H1 (cell line): ENCODE measurements around the gene CHD2. TPM values are rescaled to one million over a fixed set of nuclear protein-coding genes. Genes with fewer than 3 reads are reported as not detected.

Experiments
- CTCF ChIA-PET: fragments of 300-600 bp; sonication (Branson Sonifier 250); formaldehyde crosslinking; loops from one replicate; lab custom pipeline; 2021; ENCODE audit not compliant: partially characterized antibody; lab: Charles Lee
- POLR2A ChIA-PET: fragments of 300-600 bp; sonication (Branson Sonifier 250); formaldehyde crosslinking; loops from one replicate; lab custom pipeline; 2021; ENCODE audit warnings: inconsistent platforms; ENCODE audit not compliant: partially characterized antibody; lab: Charles Lee
- DNase-seq, 2 experiments: peaks; one replicate each; pipeline versions ENCODE4 v3.0.0 to v3.0.0-alpha.2; 2010 to 2022; ENCODE audit warnings: low spot score in 2 of 2, low read depth in 1 of 2, mixed read lengths in 1 of 2
- FAIRE-seq: peaks from 2 replicates; lab custom pipeline; 2011; peaks lifted over from hg19 to GRCh38; lab: Jason Lieb, UNC
- H2AFZ ChIP-seq: 2 replicates; pipeline ENCODE4 v1.8.1; 2012; ENCODE audit warnings: low read length, inconsistent platforms
- H2AK5ac ChIP-seq: 2 replicates; pipeline ENCODE4 v1.6.1; 2013; ENCODE audit warnings: low read depth, low read length
- H2BK120ac ChIP-seq: replicated peaks from 2 replicates; pipeline ENCODE3; 2013; ENCODE audit warnings: low read depth, low read length, inconsistent platforms
- H2BK12ac ChIP-seq: 2 replicates; pipeline ENCODE4 v1.6.1; 2013; ENCODE audit warnings: low read depth, low read length
- H2BK15ac ChIP-seq: 2 replicates; pipeline ENCODE4 v1.6.1; 2013; ENCODE audit warnings: low read length
- H2BK20ac ChIP-seq: 2 replicates; pipeline ENCODE4 v1.6.1; 2013; ENCODE audit warnings: low read length
- H2BK5ac ChIP-seq: 2 replicates; pipeline ENCODE4 v1.6.1; 2013; ENCODE audit warnings: low read depth, low read length
- H3K14ac ChIP-seq: 2 replicates; pipeline ENCODE4 v1.6.1; 2013; ENCODE audit warnings: inconsistent platforms; ENCODE audit not compliant: insufficient read length
- H3K18ac ChIP-seq: 2 replicates; pipeline ENCODE4 v1.6.1; 2013; ENCODE audit warnings: low read length; ENCODE audit errors: extremely low read depth
- H3K23ac ChIP-seq: 2 replicates; pipeline ENCODE4 v1.6.1; 2013; ENCODE audit warnings: inconsistent platforms; ENCODE audit not compliant: insufficient read length
- H3K23me2 ChIP-seq: 2 replicates; pipeline ENCODE4 v1.6.1; 2013; ENCODE audit warnings: low read depth, low read length
- H3K27ac ChIP-seq: 2 replicates; pipeline ENCODE4 v1.6.1; 2011; ENCODE audit warnings: low read depth, low read length, inconsistent platforms
- H3K27me3 ChIP-seq, 4 experiments: replicated peaks in 1 of 4; 1 replicate in 1 of 4; 2 replicates in 3 of 4; pipeline versions ENCODE4 v1.6.1 to v1.8.1; 2011 to 2013; ENCODE audit warnings: low read length in 3 of 4, mild to moderate bottlenecking in 3 of 4, inconsistent platforms in 2 of 4, mixed read lengths in 2 of 4, moderate library complexity in 1 of 4; ENCODE audit not compliant: control insufficient read depth in 3 of 4, insufficient read depth in 3 of 4; ENCODE audit errors: extremely low read depth in 1 of 4
- H3K36me3 ChIP-seq, 4 experiments: 2 replicates each; pipeline versions ENCODE4 v1.6.1 to v1.8.1; 2011 to 2013; ENCODE audit warnings: mild to moderate bottlenecking in 4 of 4, low read length in 3 of 4, moderate library complexity in 2 of 4, control low read depth in 1 of 4, inconsistent platforms in 1 of 4; ENCODE audit not compliant: insufficient read depth in 4 of 4, control insufficient read depth in 2 of 4
- H3K4ac ChIP-seq: replicated peaks from 2 replicates; pipeline ENCODE3; 2013; ENCODE audit warnings: low read length, low read depth, mixed read lengths, inconsistent platforms; ENCODE audit not compliant: insufficient read length
- H3K4me1 ChIP-seq, 4 experiments: replicated peaks in 1 of 4; 1 replicate in 1 of 4; 2 replicates in 3 of 4; pipeline versions ENCODE4 v1.6.1 to v1.8.1; 2011 to 2013; ENCODE audit warnings: low read length in 3 of 4, inconsistent platforms in 2 of 4, mixed read lengths in 1 of 4; ENCODE audit not compliant: insufficient read depth in 4 of 4, control insufficient read depth in 3 of 4
- H3K4me2 ChIP-seq, 2 experiments: 2 replicates each; pipeline versions ENCODE4 v1.6.1 to v1.8.1; 2011 to 2013; ENCODE audit warnings: low read depth in 2 of 2, low read length in 2 of 2, control low read depth in 1 of 2, inconsistent platforms in 1 of 2, mild to moderate bottlenecking in 1 of 2; ENCODE audit not compliant: insufficient read depth in 1 of 2
- H3K4me3 ChIP-seq, 4 experiments: fragments of 200-600, 300-600 bp in 1 of 4; sonication (generic), shearing (Covaris generic), sonication (Bioruptor Twin) in 1 of 4; 2 replicates each; pipeline versions ENCODE4 v1.5.1 to v1.8.1; 2011 to 2016; ENCODE audit warnings: low read length in 4 of 4, low read depth in 3 of 4, control low read depth in 2 of 4, inconsistent platforms in 2 of 4, mild to moderate bottlenecking in 2 of 4, mixed read lengths in 1 of 4, moderate library complexity in 1 of 4; ENCODE audit not compliant: insufficient read depth in 2 of 4; ENCODE audit errors: extremely low read depth in 1 of 4
- H3K56ac ChIP-seq: replicated peaks from 2 replicates; pipeline ENCODE3; 2013; ENCODE audit warnings: low read depth, mild to moderate bottlenecking, mixed read lengths, low read length, inconsistent platforms; ENCODE audit not compliant: insufficient read length
- H3K79me1 ChIP-seq: 2 replicates; pipeline ENCODE4 v1.6.1; 2013; ENCODE audit warnings: low read depth, low read length, control low read depth
- H3K79me2 ChIP-seq, 2 experiments: 2 replicates each; pipeline versions ENCODE4 v1.6.1 to v1.8.1; 2012 to 2013; ENCODE audit warnings: low read length in 2 of 2, mild to moderate bottlenecking in 2 of 2, inconsistent platforms in 1 of 2; ENCODE audit not compliant: insufficient read depth in 2 of 2, control insufficient read depth in 1 of 2
- H3K9ac ChIP-seq, 4 experiments: replicated peaks in 1 of 4; 1 replicate in 1 of 4; 2 replicates in 3 of 4; pipeline versions ENCODE4 v1.6.1 to v1.8.1; 2011 to 2013; ENCODE audit warnings: low read depth in 3 of 4, low read length in 3 of 4, control low read depth in 2 of 4, mild to moderate bottlenecking in 2 of 4, moderate library complexity in 2 of 4, inconsistent platforms in 1 of 4; ENCODE audit errors: extremely low read depth in 1 of 4
- H3K9me3 ChIP-seq, 2 experiments: 2 replicates each; pipeline versions ENCODE4 v1.6.1 to v1.8.1; 2012 to 2013; ENCODE audit warnings: mild to moderate bottlenecking in 2 of 2, moderate library complexity in 2 of 2, control low read depth in 1 of 2, inconsistent platforms in 1 of 2, low read depth in 1 of 2, low read length in 1 of 2, mixed read lengths in 1 of 2; ENCODE audit not compliant: insufficient read depth in 2 of 2
- H4K20me1 ChIP-seq, 2 experiments: replicated peaks in 1 of 2; 2 replicates each; pipeline versions ENCODE3 to v1.8.1; 2011 to 2013; ENCODE audit warnings: inconsistent platforms in 2 of 2, low read length in 2 of 2, mild to moderate bottlenecking in 1 of 2; ENCODE audit not compliant: insufficient read depth in 2 of 2, control insufficient read depth in 1 of 2
- H4K5ac ChIP-seq: 2 replicates; pipeline ENCODE4 v1.6.1; 2013; ENCODE audit warnings: low read length, low read depth, mixed read lengths, inconsistent platforms; ENCODE audit not compliant: insufficient read length
- H4K8ac ChIP-seq: 2 replicates; pipeline ENCODE4 v1.8.0; 2013; ENCODE audit warnings: mild to moderate bottlenecking, moderate library complexity, low read length, inconsistent platforms; ENCODE audit not compliant: insufficient read depth; ENCODE audit errors: extremely low read depth
- H4K91ac ChIP-seq: replicated peaks from 2 replicates; pipeline ENCODE3; 2013; ENCODE audit warnings: low read length, mixed read lengths, inconsistent platforms; ENCODE audit not compliant: insufficient read length
- CREB1 ChIP-seq: IDR thresholded peaks from 2 replicates; pipeline ENCODE4 v1.6.1; 2012; ENCODE audit warnings: inconsistent platforms
- EGR1 ChIP-seq: IDR thresholded peaks from 2 replicates; pipeline ENCODE4 v1.6.1; 2011; ENCODE audit warnings: low read depth, low read length, borderline replicate concordance
- RNF2 ChIP-seq: fragments of 200-900, 300-1000 bp; sonication (generic); IDR thresholded peaks from 2 replicates; pipeline ENCODE4 v1.7.1; 2016; ENCODE audit warnings: borderline replicate concordance, low read depth, mild to moderate bottlenecking, antibody characterized with exemption, low read length; ENCODE audit not compliant: poor library complexity, severe bottlenecking; ENCODE audit errors: missing control alignments
- WGBS, 2 experiments: shearing (Covaris generic) in 1 of 2; methylation state at CpG; one replicate each; pipeline versions ENCODE4 v1.1.6 to v1.1.7; 2013 to 2015; ENCODE audit warnings: low lambda C conversion rate in 2 of 2, mixed read lengths in 2 of 2, inconsistent platforms in 1 of 2, low coverage in 1 of 2, missing lambda C conversion rate in 1 of 2; ENCODE audit not compliant: insufficient replicate concordance in 2 of 2, insufficient coverage in 1 of 2, insufficient read length in 1 of 2; ENCODE audit errors: extremely low coverage in 1 of 2, missing lambda C conversion rate in 1 of 2; 5-methylcytosine and 5-hydroxymethylcytosine counted together
- polyA plus RNA-seq, 7 experiments: library from polyadenylated mRNA; depleted of rRNA in 3 of 7; stranded (reverse) in 5 of 7; unstranded in 2 of 7; fragments of >200 nt in 5 of 7; fragments of 200-250 nt in 2 of 7; gene quantifications; 1 replicate in 5 of 7; 2 replicates in 1 of 7; 4 replicates in 1 of 7; pipeline versions ENCODE4 v1.2.1 to v1.2.3, GENCODE V29; 2011 to 2013; ENCODE audit warnings: missing spikeins in 2 of 7, mixed read lengths in 2 of 7
- total RNA-seq: library from RNA; stranded (reverse); fragmentation: NEBNext Ultra II Directional; extraction: Animal tissue kit (Norgen Biotek cat#: 25700); gene quantifications from 2 replicates; pipeline ENCODE4 v1.2.1, GENCODE V29; 2021

Gene CHD2
- total and polyA plus RNA-seq, 2 of the 8 experiments (the other 6 are each of a cell fraction or from before 2014, with no cell fraction given), result 28.8 to 70.0 TPM

DNA sequence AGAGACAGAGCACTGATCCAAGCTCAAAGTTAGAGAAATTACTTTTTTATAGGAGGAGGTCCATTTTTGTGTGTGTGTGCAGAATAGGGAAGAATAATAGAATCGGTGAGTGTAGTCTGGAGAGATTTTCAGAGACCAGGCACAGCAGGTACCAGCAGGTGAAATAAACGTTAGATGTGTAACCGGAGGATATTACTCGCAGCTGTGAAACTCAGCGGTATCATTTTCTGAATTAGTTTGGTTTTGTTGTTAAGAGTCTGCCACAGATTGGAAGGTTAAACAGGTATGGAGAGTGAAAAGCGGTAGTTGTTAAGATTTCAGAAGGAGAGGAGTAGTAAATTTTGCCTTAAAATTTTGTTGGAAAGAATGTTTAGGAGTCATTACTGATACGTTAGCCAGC, 119.0 kb downstream of the CHD2 start:
- no peak overlapping the region for H3K14ac ChIP-seq
- H3K9me3 ChIP-seq, result no peaks in the 10 kb centered on the region
- H3K79me1 ChIP-seq, result peaks cover 5% of the 10 kb centered on the region; the same call in 1 of the 2 replicates
- no peak for FAIRE-seq
- no peak overlapping the region for H4K5ac ChIP-seq
- no peaks in the 10 kb centered on the region for H3K27me3 ChIP-seq
- H3K18ac ChIP-seq, result no peak overlapping the region
- H3K4ac ChIP-seq, result no peak overlapping the region
- H3K4me3 ChIP-seq, result no peak overlapping the region
- H3K9ac ChIP-seq, result no peak overlapping the region
- H3K36me3 ChIP-seq, result peaks cover 62 to 94% (median 81%) of the 10 kb centered on the region in 4 experiments
- no peak overlapping the region for H3K4me2 ChIP-seq
- no peak overlapping the region for H4K91ac ChIP-seq
- peaks cover 0 to 5% of the 10 kb centered on the region in 2 experiments; a peak in 1 of 4 replicates for H3K79me2 ChIP-seq
- no peak overlapping the region for H2AK5ac ChIP-seq
- no peak overlapping the region for H2BK5ac ChIP-seq
- no peak overlapping the region for H3K23ac ChIP-seq
- no peak overlapping the region for H3K27ac ChIP-seq
- no peak overlapping the region for H2BK120ac ChIP-seq
- ChIA-PET CTCF (interaction anchor here (1.3 to 5.2 kb wide), 6 partner anchors 10 to 1101 kb away, joined by 4 to 38 read pairs (median 6); no protein-coding TSS in a partner anchor), POLR2A (interaction anchor here (0.6 to 1.2 kb wide), 3 partner anchors 10 to 44 kb away, joined by 3 to 4 read pairs (median 3); no protein-coding TSS in a partner anchor)
- no peak overlapping the region for H2BK12ac ChIP-seq
- H3K23me2 ChIP-seq, result no peaks in the 10 kb centered on the region
- DNase-seq, result no peak
- H2BK15ac ChIP-seq, result no peak overlapping the region
- H2AFZ ChIP-seq, result no peak overlapping the region
- no peak overlapping the region for H2BK20ac ChIP-seq
- H3K56ac ChIP-seq, result no peak overlapping the region
- H4K8ac ChIP-seq, result no peak overlapping the region
- WGBS, 2 experiments, result 95 to 100% methylated on average over 1 to 7 of the region's 7 CpGs
- H4K20me1 ChIP-seq, result peaks cover 0 to 6% of the 10 kb centered on the region in 2 experiments
- H3K4me1 ChIP-seq, result no peaks in the 10 kb centered on the region
- no peak for TF ChIP-seq EGR1
- no peak for TF ChIP-seq CREB1
- TF ChIP-seq RNF2, result no peak
